Erythroblast (primary cell): ENCODE results near the gene LYPD6B.
"Not testable (repeated sequence)": the region's sequence is repeated elsewhere in the genome, so short reads cannot be mapped to it uniquely, and the experiment has no call there.

ENCODE experiments used
- DNase-seq, 2 experiments: peaks; one replicate each; lab custom pipeline; 2025; lab: John Stamatoyannopoulos, UW
- GATA1 ChIP-seq: IDR thresholded peaks from 2 replicates; pipeline ENCODE4 v1.6.1; 2011; ENCODE audit warnings: low read depth, mild to moderate bottlenecking, control low read depth, low read length, moderate library complexity
- POLR2A ChIP-seq: IDR thresholded peaks from 2 replicates; pipeline ENCODE4 v1.6.1; 2011; ENCODE audit warnings: mild to moderate bottlenecking, low read length

Gene LYPD6B

GRCh38 chr2:149200109-149200520 lies 161.6 kb downstream of the LYPD6B start:
- TF ChIP-seq GATA1 (no peak), POLR2A (no peak)
- DNase-seq, result no peak

GRCh38 chr2:149204686-149205085 lies 166.2 kb downstream of the LYPD6B start:
- TF ChIP-seq POLR2A, result no peak
- TF ChIP-seq GATA1, result no peak
- no peak for DNase-seq

GRCh38 chr2:149205143-149205542 lies 166.6 kb downstream of the LYPD6B start:
- no peak for DNase-seq
- TF ChIP-seq POLR2A (no peak), GATA1 (no peak)

GRCh38 chr2:149213764-149214493 lies 175.4 kb downstream of the LYPD6B start:
- no peak for DNase-seq

GRCh38 chr2:149218497-149218896 lies 180.0 kb downstream of the LYPD6B start:
- no peak for DNase-seq
- TF ChIP-seq POLR2A (no peak), GATA1 (no peak)

More at GRCh38 chr2:149213764-149214493, 175.4 kb downstream of the LYPD6B start:
- no peak for TF ChIP-seq POLR2A
- no peak for TF ChIP-seq GATA1

GRCh38 chr2:149219856-149220255 lies 181.4 kb downstream of the LYPD6B start:
- TF ChIP-seq POLR2A (no peak), GATA1 (no peak)
- peak; percentile 51 to 87 for DNase-seq

GRCh38 chr2:149221002-149221401 lies 182.5 kb downstream of the LYPD6B start:
- TF ChIP-seq GATA1, result no peak
- no peak for TF ChIP-seq POLR2A
- DNase-seq, result no peak

GRCh38 chr2:149221898-149222297 lies 183.4 kb downstream of the LYPD6B start:
- DNase-seq, result no peak
- TF ChIP-seq POLR2A (no peak), GATA1 (no peak)

GRCh38 chr2:149223472-149224095 lies 185.1 kb downstream of the LYPD6B start:
- TF ChIP-seq POLR2A (no peak), GATA1 (no peak)
- no peak for DNase-seq

- TF ChIP-seq GATA1 (no peak), POLR2A (no peak)
Observed at GRCh38 chr2:149224543-149224942, 186.0 kb downstream of the LYPD6B start.

GRCh38 chr2:149225446-149225845 lies 186.9 kb downstream of the LYPD6B start:
- TF ChIP-seq POLR2A, result no peak
- TF ChIP-seq GATA1, result no peak
- DNase-seq, result no peak

More at GRCh38 chr2:149224543-149224942, 186.0 kb downstream of the LYPD6B start:
- DNase-seq, result no peak

- no peak for DNase-seq
- no peak for TF ChIP-seq POLR2A
- TF ChIP-seq GATA1, result no peak
Observed at GRCh38 chr2:149226790-149227189, 188.3 kb downstream of the LYPD6B start.

GRCh38 chr2:149235816-149236375 lies 197.4 kb downstream of the LYPD6B start:
- TF ChIP-seq GATA1, result no peak
- no peak for TF ChIP-seq POLR2A
- no peak for DNase-seq

GRCh38 chr2:149236410-149236809 lies 197.9 kb downstream of the LYPD6B start:
- no peak for DNase-seq
- TF ChIP-seq POLR2A (no peak), GATA1 (no peak)

GRCh38 chr2:149246186-149246585 lies 207.7 kb downstream of the LYPD6B start:
- no peak for TF ChIP-seq POLR2A
- no peak for TF ChIP-seq GATA1
- no peak for DNase-seq

GRCh38 chr2:149251436-149251835 lies 212.9 kb downstream of the LYPD6B start:
- DNase-seq, result not testable (repeated sequence)

- DNase-seq, result not testable (repeated sequence)
Observed at GRCh38 chr2:149256877-149257276, 218.4 kb downstream of the LYPD6B start.
